HG03457 (cell line): ENCODE data around the gene NVL.
"Not testable (repeated sequence)": the region's sequence is repeated elsewhere in the genome, so short reads cannot be mapped to it uniquely, and the experiment has no call there.

ENCODE experiments used
- ATAC-seq: cut with Tn5 transposase; IDR thresholded peaks from one replicate; pipeline ENCODE4 v1.9.1; 2021; ENCODE audit warnings: moderate number of reproducible peaks; ENCODE audit not compliant: unreplicated experiment

The NVL gene

DNA sequence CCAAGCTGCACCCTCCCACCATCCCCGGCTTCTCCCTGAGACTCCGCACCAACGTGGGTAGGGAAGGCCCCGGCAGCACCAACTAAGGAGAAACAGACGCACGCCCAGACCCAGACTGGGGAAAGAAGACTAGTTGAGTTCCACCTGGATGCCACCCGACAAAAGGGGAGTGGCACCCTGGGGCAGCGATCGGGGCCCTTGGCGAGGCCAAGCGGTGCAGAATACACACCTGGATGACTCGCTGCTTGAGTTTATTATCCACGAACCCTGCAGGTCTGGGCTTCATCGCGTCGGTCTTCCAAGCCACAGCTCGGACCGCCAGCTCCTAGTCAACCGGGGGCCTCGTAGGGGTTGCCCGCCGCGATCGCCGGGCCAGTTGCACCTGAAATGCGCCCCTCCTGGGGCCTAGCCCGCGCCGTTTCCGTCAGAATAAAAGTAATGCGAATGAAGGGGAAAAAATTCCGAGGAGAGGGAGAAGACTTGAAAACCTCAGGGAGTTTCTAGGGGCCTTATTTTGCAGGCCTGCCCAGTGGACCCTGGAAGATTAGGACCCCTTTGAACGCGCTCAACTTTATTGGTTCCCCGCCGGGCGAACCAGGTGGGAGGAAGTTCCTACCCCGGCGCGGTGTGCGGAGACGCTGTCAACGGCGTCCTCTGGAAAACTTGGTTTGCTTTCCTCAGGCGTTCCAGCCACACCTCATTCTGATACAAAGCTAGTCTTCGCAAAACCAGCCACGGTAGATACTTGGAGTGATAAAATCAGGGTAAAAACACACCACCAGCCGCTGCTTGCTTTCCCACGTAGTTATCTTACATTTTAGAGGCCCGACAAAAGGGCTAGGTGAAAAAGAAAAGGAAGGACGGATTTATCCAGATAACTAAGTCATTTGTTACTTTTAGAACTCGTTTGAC, at the start of gene NVL:
Gene NVL, minus strand, starts transcription at position 331 of the 912 bp plus-strand sequence. Its CDS starts 45 bp downstream, at position 286.
- ATAC-seq = peak; percentile 70

DNA sequence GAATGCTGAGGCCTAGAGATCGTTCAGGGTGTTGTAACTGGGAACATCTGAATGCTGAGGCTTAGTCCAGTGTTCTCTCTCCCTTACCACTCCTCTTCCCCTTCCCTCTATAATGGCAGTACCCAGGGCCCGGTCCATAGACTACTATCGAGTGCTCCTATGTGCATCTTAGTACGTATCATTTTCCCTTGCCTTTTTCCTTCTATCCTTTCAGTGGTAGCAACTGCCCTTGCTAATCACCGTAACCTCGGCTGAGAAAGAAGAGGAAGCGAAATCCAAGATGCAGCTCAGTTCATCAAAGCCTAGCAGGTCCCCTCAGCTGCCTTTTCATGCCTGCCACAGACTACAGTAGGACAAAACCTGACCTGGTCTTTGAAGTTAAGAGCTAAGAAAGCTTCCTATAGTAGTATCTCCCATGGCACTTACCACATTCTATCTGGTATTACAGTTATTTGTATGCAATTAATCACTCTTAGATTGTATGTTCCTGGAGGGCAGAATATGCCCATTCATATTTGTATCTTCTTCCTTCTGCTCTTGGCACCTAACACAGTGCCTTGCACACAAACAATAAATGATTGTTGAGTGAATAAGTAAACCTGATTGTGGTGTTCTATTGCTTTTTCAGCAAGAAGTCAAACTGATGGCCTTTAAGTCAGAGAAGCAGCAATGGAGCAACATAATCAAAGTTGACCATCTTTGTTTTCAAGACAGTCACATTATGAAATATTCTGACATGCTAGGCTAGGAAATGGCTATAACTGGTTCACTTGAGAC, 49.1 kb upstream of the NVL start:
- no peak for ATAC-seq

DNA sequence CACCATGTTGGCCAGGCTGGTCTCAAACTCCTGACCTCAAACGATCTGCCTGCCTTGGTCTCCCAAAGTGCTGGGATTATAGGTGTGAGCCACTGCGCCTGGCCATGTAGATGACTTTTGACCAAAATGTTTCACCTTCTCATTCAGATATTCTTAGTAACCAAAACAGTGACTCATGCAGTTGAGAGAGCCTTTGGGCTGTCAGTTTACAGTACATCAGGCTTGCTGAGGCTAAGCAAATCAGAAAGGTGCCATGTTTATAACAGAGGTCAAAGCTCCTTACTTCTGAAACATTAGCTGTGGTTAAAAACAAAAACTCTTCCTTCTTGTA, 47.7 kb upstream of the NVL start:
- peak; percentile 43 for ATAC-seq

DNA sequence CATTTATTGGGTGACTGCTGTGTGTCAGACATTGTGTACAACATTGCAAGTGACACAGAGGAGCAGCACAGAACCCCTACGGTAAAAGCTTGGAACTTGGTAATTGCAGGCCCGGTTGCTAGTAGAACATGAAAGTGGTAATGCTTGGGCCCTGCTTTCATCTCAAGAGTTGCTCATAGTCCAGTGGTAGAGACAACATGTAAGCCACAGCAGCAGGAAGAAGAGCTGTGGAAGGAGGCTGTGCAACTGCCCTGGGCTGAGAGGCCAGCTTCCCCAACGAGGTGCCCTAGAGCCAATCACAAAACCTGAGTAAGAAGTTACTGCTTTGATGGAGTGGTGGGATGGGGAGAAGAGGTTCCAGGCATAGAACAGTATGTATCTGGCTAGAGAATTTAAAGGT, 45.1 kb upstream of the NVL start:
- ATAC-seq = no peak

DNA sequence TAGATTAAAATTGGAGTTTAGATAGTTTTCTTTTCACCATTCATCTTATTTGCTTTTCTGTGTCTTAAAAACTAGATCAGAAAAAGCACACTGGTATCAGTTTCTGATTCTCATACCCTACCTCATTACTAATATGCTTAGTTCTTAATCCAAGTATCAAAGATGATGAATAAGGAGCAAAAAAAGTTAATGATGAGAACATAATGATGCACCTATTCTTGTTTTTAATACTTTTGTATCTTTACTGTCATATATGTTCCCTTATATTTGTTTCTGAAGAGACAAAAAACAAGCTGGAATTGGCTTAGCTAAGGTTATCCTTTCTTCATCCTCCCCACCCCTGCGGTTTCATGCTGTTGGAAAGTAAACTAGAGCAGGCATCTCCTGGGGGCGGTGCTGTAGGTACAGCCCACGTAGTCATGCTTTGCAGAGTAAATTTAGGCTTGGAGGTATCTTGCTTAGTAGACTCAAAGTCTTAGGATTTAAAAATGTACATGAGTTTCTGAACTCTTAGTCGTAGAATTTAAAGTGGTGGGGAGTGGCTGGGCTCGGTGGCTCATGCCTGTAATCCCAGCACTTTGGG, 43.1 kb upstream of the NVL start:
- no peak for ATAC-seq

DNA sequence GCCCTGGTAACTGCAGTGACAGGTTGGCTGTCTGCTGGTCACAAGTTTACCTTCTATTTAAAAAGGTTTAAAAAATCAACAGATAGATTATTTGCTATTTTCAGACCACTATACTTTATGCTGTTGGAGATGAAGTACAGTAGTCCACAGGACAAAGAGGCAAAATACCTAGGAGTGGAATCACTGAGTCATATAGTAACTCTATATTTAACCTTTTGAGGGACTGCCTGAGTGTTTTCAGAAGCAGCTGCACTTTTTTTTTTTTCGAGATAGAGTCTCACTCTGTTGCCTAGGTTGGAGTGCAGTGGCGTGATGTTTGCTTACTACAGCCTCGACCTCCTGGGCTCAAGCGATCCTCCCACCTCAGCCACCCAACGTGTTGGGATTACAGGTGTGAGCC, 38.4 kb upstream of the NVL start:
- ATAC-seq = peak; percentile 68

DNA sequence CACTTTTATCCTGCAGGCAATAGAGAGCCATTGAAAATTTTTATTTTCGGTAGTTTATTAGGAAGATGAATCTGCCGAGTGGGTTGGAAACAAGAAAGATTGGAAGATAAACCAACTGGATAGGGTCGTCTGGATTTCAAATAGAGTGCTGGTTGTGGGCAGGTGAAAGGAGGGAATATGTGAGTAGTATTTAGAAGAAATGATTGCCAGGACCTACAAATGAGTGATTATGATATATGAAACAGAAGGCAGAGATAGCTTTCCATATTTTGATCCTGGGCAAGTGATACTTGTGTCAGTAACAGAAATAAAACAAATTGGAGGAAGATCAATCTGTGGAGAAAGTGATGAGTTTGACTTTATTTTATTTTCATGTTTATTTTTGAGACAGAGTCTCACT, 29.2 kb upstream of the NVL start:
- ATAC-seq = no peak

DNA sequence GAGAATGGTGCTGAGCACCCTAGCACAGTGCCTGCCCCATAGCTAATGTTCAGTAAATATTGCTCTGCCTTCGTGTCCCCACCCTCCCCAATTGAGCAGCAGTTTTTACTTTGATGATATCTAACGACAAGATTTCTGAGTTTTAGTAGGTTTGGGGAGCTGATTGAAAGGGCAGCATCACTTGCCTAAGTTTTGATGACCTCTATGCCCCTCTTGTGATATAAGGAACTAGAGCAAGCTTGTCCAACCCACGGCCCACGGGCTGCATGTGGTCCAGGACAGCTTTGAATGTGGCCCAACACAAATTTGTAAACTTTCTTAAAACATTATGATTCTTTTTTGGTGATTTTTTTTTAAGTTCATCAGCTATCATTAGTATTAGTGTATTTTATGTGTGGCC, 28.3 kb upstream of the NVL start:
- ATAC-seq = no peak

DNA sequence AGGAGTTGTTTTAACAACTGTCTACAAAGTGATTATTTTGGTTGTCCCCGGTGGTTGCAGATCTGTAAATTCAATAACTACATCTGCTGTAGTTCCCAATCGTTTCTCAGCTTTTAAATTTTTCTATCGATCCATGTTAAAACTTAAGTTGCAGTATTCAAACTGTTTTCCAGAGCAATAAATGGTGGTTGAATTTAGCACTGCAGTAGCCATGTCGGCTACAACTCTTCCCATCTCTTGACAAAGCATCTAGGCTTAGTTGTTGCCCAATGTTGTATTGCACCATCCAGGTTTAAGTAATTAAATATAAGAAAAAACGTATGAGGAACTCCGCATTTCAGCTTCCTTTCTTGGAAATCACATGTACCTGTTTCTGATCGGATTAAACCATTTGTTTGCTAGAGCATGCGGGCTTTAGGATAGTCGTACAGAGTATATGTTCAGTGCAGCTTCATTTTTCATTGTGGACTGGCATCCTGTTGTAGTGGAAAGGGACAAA, 27.7 kb upstream of the NVL start:
- no peak for ATAC-seq

DNA sequence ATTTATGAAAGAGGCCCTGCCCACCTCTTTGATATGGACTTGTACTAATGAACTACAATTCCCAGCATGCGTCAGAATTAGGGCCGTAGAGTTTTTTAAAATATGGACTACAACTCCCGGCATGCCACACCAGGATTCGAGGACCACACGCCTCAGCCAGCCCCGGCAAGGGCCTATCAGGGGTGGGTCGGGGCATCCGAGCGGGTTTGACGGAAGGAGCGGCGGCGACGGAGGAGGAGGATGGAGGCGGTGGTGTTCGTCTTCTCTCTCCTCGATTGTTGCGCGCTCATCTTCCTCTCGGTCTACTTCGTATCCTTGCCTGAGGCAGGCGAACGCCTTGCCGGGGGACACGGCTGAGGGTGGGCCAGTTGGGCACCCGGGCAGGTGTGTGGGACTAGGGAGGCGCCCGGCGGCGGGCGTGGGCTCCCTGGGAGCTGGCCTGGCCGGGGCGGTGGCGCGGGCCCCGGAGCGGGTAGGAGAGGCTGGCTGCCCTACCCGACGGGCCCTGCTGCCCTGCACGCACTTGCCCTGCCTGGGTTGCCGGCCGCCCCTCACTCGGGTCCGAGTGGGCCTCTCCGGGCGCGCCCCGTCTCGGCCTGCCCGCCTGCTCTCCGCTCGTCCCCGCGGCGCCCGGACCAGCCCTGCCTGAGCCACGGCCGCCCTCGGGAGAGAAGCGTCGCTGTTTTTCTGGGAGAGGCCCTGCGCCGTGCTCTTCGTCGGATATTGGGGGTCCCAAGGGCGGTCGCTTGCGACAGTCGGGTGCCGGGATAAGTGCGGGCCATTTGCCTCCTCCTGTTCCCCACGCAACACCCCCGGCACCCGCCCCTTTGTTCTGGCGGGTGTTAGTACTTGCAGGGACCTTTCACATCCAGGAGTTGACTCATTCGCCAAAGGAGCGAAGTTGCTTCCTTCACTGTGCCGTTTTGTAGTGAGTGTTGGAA, 27.0 kb upstream of the NVL start, which contains the start of gene CNIH4:
Gene CNIH4, plus strand, starts transcription at position 195 of the 941 bp plus-strand sequence. Its CDS starts 46 bp downstream, at position 241.
- peak; percentile 96 for ATAC-seq

DNA sequence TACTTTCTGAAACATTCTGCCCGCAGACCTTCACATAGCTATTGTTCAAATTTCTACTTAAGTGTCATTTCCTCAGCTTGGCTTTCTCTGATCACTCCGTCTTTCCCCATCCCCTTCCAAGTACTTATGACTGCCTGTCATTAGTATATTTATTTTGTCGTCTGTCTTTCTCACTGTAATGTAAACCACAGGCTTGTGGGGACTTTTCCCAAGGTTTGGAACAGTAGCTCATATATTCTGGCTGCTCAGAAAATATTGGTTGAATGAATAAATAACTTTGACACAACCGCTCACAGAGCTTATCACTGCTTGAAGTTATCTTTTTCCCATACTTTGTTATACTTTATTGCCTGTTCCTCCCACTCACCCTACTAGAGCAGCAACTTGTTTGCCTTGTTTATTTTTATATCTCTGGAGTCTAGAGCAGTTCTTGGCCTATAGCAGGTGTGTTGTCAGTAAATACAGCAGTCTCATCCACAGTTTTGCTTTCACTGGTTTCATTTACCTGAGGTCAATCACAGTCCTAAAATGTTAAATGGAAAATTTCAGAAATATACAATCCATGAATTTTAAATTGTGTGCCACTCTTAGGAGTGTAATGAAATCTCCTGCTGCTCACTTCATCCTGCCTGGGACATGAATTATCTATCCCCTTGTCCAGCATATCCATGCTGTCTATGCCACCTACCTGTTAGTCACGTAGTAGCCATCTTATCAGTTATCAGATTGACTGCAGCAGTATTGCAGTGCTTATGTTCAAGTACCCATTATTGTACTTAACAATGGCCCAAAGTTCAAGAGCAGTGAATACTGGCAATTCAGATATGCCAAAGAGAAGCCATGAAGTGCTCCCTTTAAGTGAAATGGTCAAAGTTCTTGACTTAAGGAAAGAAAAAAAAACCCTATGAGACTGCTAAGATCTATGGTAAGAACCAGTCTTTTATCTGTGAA, 24.3 kb upstream of the NVL start:
- ATAC-seq = no peak

DNA sequence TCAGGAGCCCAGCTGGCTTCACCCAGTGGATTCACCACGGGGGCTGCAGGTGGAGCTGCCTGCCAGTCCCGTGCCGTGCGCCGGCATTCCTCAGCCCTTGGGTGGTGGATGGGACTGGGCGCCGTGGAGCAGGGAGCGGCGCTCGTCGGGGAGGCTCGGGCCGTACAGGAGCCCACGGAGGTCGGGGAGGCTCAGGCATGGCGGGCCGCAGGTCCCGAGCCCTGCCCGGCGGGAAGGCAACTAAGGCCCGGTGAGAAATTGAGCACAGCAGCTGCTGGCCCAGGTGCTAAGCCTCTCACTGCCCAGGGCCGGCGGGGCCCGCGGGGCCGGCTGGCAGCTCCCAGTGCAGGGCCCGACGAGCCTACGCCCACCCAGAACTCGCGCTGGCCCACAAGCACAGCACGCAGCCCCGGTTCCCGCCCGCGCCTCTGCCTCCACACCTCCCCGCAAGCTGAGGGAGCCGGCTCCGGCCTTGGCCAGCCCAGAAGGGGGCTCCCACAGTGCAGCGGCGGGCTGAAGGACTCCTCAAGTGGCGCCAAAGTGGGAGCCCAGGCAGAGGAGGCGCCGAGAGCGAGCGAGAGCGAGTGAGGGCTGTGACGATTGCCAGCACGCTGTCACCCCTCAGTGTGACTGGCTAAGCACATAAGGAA, 22.6 kb upstream of the NVL start:
- ATAC-seq = not testable (repeated sequence)

DNA sequence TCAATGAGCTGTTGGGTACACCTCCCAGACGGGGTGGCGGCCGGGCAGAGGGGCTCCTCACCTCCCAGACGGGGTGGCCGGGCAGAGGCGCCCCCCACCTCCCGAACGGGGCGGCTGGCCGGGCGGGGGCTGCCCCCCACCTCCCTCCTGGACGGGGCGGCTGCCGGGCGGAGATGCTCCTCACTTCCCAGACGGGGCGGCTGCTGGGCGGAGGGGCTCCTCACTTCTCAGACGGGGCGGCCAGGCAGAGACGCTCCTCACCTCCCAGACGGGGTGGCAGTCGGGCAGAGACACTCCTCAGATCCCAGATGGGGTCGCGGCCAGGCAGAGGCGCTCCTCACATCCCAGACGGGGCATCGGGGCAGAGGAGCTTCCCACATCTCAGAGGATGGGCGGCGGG, 19.7 kb upstream of the NVL start:
- not testable (repeated sequence) for ATAC-seq

DNA sequence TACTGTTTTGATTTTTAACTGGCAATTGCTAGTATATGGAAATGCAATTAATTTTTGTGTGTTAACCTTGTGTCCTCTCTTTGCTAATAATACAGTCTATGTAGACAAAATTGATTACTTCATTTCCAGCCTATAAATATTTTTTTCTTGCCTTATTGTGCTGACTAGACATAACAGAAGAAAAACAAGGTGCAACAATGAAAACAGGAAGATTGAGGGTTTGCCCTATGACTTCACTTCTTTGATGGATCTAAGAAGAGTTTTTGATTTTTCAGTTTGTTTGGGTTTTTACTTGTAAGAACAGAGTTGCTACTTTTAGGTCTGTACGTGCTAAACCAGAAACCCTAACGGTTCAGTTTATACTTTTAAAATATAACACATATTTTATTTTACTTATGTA, 18.2 kb upstream of the NVL start:
- ATAC-seq = no peak

DNA sequence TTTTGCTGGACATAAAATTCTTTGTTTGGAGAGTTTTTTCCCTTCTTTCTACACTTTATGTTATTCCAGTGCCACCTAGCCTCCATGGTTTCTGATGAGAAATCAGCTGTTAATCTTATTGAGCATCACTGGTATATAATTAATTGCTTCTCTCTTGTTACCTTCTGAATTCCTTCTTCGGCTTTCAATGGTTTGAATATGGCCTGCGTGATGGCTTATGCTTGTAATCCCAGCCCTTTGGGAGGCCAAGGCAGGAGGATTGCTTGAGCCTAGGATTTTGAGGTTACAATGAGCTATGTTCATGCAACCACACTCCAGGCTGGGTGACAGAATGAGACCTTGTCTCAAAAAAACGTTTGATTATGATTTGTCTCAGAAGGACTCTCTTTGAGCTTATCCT, 13.7 kb upstream of the NVL start:
- ATAC-seq = no peak

DNA sequence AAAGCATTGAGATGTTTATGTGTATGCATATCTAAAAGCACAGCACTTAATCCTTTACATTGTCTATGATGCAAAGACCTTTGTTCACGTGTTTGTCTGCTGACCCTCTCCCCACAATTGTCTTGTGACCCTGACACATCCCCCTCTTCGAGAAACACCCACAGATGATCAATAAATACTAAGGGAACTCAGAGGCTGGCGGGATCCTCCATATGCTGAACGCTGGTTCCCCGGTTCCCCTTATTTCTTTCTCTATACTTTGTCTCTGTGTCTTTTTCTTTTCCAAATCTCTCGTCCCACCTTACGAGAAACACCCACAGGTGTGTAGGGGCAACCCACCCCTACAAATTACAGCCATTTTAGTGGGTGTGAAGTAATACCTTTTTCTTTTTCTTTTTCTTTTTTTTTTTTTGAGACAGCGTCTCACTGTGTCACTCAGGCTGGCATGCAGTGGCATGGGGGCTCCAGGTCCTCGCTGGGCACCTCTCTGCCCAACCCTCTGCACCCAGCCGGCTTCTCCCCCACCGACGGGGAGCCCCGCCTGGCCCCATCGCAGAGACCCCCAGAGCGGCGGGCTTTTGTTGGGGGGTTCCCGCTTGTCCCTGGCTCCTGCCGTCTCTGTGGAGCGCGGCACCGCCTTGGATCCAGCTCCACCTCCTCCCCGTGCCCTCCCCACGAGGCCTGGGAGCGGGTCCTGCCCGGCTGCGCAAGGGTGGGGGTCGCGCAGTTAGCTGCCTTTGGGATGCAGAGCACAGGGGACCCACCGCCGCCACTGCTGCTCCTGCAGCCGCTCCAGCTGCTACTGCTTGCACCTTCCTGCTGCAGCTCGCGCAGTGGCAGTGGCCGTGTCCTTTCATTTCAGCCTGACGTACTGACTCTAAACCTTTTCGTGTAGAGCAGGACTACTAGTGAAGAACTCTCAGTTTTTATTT, 10.7 kb upstream of the NVL start:
- not testable (repeated sequence) for ATAC-seq

DNA sequence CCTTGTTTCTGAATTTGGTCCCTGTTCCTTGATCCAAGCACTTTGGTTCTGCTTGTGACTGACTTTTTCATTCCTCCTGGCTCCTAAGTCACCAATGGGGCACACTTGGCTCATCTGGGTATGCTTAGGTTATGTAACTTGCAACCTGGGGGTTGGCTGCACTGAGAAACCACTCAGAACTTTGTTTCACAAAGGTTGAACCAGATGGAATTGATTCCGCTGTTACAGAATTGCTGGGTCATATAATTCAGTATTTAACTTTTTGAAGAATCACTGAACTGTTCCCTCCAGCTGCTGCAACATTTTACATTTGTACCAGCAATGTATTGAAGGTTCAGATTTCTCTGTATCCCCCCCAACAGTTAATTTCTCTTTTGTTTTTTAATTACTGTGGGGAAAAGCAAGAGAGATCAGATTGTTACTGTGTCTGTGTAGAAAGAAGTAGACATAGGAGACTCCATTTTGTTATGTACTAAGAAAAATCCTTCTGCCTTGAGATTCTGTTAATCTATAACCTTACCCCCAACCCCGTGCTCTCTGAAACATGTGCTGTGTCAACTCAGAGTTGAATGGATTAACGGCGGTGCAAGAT, 9.6 kb upstream of the NVL start:
- no peak for ATAC-seq
